DOHH2 (cell line): ENCODE results near the gene TPCN1.

Experiments used
- H3F3A ChIP-seq: fragments of 200-600 bp; sonication (generic), shearing (Covaris generic); 2 replicates; pipeline ENCODE4 v1.6.0; 2016; ENCODE audit warnings: antibody characterized with exemption, mild to moderate bottlenecking; ENCODE audit not compliant: control insufficient read depth, insufficient read depth
- H3K27ac ChIP-seq: fragments of 200-600 bp; sonication (generic); 2 replicates; pipeline ENCODE4 v1.5.1; 2014; ENCODE audit warnings: low read depth, mild to moderate bottlenecking, low read length, moderate library complexity
- H3K27me3 ChIP-seq: fragments of 200-600 bp; sonication (generic); 2 replicates; pipeline ENCODE4 v1.6.1; 2014; ENCODE audit warnings: mild to moderate bottlenecking, low read length, mixed read lengths; ENCODE audit not compliant: control insufficient read depth
- H3K36me3 ChIP-seq: fragments of 200-600 bp; sonication (generic); 2 replicates; pipeline ENCODE4 v1.6.1; 2014; ENCODE audit warnings: mild to moderate bottlenecking, low read length, moderate library complexity, mixed read lengths; ENCODE audit not compliant: control insufficient read depth
- H3K4me1 ChIP-seq: fragments of 200-600 bp; sonication (generic); 2 replicates; pipeline ENCODE4 v1.6.1; 2014; ENCODE audit warnings: mild to moderate bottlenecking, low read length, mixed read lengths; ENCODE audit not compliant: control insufficient read depth
- H3K4me2 ChIP-seq: fragments of 200-600 bp; sonication (generic); 2 replicates; pipeline ENCODE4 v1.6.0; 2014; ENCODE audit warnings: mild to moderate bottlenecking, low read length, moderate library complexity
- H3K4me3 ChIP-seq: fragments of 200-600 bp; sonication (generic); 2 replicates; pipeline ENCODE4 v1.5.1; 2014; ENCODE audit warnings: mild to moderate bottlenecking, low read length, mixed read lengths
- H3K79me2 ChIP-seq: fragments of 200-600 bp; sonication (generic); 2 replicates; pipeline ENCODE4 v1.6.1; 2014; ENCODE audit warnings: mild to moderate bottlenecking, low read length, mixed read lengths; ENCODE audit not compliant: control insufficient read depth
- H3K9me2 ChIP-seq: fragments of 200-600 bp; sonication (generic); replicated peaks from 2 replicates; pipeline ENCODE4 v1.6.1; 2014; ENCODE audit warnings: mild to moderate bottlenecking, low read length, mixed read lengths; ENCODE audit not compliant: control insufficient read depth
- H3K9me3 ChIP-seq: fragments of 200-600 bp; sonication (generic); 2 replicates; pipeline ENCODE4 v1.6.1; 2014; ENCODE audit warnings: antibody characterized with exemption, low read length, mixed read lengths; ENCODE audit not compliant: control insufficient read depth, insufficient read depth
- H4K20me1 ChIP-seq: fragments of 200-600 bp; sonication (generic); 2 replicates; pipeline ENCODE4 v1.6.0; 2014; ENCODE audit warnings: low read depth, mild to moderate bottlenecking, antibody characterized with exemption, low read length, moderate library complexity; ENCODE audit not compliant: control insufficient read depth, insufficient read depth
- EZH2phosphoT487 ChIP-seq: fragments of 200-600 bp; sonication (generic); IDR thresholded peaks from 2 replicates; pipeline ENCODE4 v1.6.1; 2017; ENCODE audit warnings: borderline replicate concordance, mild to moderate bottlenecking, antibody characterized with exemption, low read length, moderate library complexity, mixed read lengths
- TF ChIP-seq, protein P1 (sequence below): fragments of 200-600 bp; sonication (generic); IDR thresholded peaks from one replicate; pipeline ENCODE4 v1.5.1; 2014; ENCODE audit warnings: antibody characterized with exemption, mild to moderate bottlenecking, low read depth, low read length; ENCODE audit not compliant: poor library complexity, severe bottlenecking

Gene TPCN1

DNA sequence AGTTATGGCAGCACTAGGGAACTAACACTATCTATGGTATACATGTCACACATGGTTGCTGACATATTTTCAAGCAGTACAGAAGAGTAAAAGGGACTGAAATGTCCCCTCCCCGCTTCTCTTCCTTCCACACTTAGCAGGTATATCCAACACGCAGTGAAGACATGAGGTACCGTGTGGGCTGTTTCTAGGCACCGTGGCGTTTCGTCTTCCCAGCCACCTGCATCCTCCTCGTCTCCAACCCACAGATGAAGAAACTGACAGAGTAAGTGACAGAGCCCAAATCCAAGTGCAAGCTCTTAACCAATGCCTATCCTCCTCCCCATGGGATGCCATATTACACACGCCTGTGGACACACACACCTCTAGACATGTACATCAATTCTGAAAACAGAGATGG lies 81.2 kb downstream of the TPCN1 start:
- Histone ChIP-seq H3K9me3 (no peaks in the 10 kb centered on the region), H3K4me3 (no peak overlapping the region), H4K20me1 (no peaks in the 10 kb centered on the region), H3F3A (no peaks in the 10 kb centered on the region), H3K9me2 (no peaks in the 10 kb centered on the region), H3K27ac (no peak overlapping the region), H3K4me2 (peak overlapping the region; percentile 25), H3K27me3 (no peaks in the 10 kb centered on the region), H3K79me2 (no peaks in the 10 kb centered on the region), H3K4me1 (peaks cover 15% of the 10 kb centered on the region), H3K36me3 (peaks cover 14% of the 10 kb centered on the region)
- TF ChIP-seq, protein P1, sequence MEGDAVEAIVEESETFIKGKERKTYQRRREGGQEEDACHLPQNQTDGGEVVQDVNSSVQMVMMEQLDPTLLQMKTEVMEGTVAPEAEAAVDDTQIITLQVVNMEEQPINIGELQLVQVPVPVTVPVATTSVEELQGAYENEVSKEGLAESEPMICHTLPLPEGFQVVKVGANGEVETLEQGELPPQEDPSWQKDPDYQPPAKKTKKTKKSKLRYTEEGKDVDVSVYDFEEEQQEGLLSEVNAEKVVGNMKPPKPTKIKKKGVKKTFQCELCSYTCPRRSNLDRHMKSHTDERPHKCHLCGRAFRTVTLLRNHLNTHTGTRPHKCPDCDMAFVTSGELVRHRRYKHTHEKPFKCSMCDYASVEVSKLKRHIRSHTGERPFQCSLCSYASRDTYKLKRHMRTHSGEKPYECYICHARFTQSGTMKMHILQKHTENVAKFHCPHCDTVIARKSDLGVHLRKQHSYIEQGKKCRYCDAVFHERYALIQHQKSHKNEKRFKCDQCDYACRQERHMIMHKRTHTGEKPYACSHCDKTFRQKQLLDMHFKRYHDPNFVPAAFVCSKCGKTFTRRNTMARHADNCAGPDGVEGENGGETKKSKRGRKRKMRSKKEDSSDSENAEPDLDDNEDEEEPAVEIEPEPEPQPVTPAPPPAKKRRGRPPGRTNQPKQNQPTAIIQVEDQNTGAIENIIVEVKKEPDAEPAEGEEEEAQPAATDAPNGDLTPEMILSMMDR = no peak
- TF ChIP-seq EZH2phosphoT487 = no peak

DNA sequence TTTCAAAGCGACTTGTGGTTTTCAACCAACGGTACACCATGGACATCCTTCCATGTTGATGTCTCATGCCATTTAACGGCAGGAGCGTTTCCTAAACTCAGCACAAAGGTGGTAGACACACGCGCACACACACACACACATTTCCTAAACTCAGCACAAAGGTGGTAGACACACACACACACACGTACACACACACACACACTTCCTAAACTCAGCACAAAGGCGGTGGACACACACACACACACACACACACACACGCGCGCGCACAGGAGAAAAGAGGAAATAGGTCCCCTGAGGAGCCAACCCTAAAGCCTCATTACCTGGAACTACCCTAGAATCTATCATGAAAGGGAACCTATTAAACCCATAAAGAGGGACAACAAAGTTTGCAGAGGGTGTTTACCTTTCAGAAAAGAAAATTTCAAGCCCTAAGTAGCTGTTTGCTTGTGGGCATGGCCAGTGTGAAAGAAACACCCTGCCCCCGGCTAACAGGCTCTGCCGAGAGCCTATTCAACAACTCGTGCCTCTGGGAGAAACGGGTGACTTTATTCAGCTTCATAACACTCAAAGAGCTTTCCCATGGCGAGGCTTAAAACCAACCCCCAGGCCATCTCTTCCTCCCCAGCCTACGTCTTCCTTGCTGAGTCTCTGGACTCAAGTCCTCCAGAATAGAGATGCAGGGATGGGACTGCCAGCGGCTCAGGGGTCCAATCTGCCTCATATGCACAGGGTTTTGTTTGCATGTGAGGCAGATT lies 81.8 kb downstream of the TPCN1 start:
- Histone ChIP-seq H3K36me3 (peaks cover 8% of the 10 kb centered on the region), H3K27ac (no peak overlapping the region)

DNA sequence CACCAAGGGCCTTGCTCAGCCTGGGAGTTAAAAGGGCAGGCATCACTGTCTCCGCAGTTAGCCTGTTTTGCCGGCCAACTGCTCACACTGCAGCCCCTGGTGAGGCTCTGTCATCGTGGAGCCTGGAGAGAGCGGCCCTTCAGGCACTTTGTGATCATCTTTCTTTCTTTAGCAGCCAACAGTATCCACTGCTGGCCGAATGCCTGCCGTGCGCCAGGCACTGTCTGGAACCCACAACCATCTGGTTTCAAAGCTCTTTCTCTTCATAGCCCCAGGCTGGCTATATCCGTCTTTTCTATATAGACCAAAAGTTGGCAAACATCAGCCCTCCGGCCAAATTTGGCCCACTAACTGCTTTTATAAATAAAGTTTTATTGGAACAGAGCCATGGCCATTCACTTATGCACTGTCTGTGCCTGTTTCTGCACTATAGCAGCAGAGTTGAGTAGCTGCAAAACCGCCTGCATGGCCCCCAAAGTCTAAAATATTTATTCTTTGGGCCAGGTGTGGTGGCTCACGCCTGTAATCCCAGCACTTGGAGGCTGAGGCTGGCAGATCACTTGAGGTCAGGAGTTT lies 84.1 kb downstream of the TPCN1 start:
- Histone ChIP-seq H3K9me2 (no peaks in the 10 kb centered on the region), H3K36me3 (no peaks in the 10 kb centered on the region), H3K79me2 (no peaks in the 10 kb centered on the region), H4K20me1 (no peaks in the 10 kb centered on the region), H3K4me2 (no peak overlapping the region), H3F3A (no peaks in the 10 kb centered on the region), H3K27ac (no peak overlapping the region), H3K27me3 (no peaks in the 10 kb centered on the region), H3K9me3 (no peaks in the 10 kb centered on the region), H3K4me3 (no peak overlapping the region), H3K4me1 (peaks cover 15% of the 10 kb centered on the region)
- TF ChIP-seq, protein P1 = no peak

More for the DNA sequence above, 81.8 kb downstream of the TPCN1 start:
- peaks cover 15% of the 10 kb centered on the region for H3K4me1 ChIP-seq
- no peaks in the 10 kb centered on the region for H3K9me2 ChIP-seq
- H3F3A ChIP-seq = no peaks in the 10 kb centered on the region
- TF ChIP-seq, protein P1 = no peak
- TF ChIP-seq EZH2phosphoT487 = no peak
- H3K9me3 ChIP-seq = no peaks in the 10 kb centered on the region
- H3K4me2 ChIP-seq = peak overlapping the region; percentile 25
- no peaks in the 10 kb centered on the region for H3K79me2 ChIP-seq
- H3K27me3 ChIP-seq = no peaks in the 10 kb centered on the region
- no peaks in the 10 kb centered on the region for H4K20me1 ChIP-seq
- H3K4me3 ChIP-seq = no peak overlapping the region
